Endometrial microvascular endothelial cells (primary cell): ENCODE results near the gene GAST. TPM values are rescaled to one million over a fixed set of nuclear protein-coding genes. Genes with fewer than 3 reads are reported as not detected.

Experiments
- in situ Hi-C: cut with HindIII; loops from 2 replicates; pipeline ENCODE4 v1.10.0; 2017; ENCODE audit warnings: low sequenced_read_pairs, low pct_unique_long_range_greater_than_20kb; ENCODE audit errors: inconsistent ontology term
- total RNA-seq: library from RNA; depleted of rRNA; stranded (reverse); fragments of >200 nt; gene quantifications from one replicate; pipeline ENCODE4 v1.2.3, GENCODE V29; 2015; ENCODE audit errors: inconsistent ontology term

Gene GAST
- total RNA-seq, 1 donor from 2014 or later: not detected

DNA sequence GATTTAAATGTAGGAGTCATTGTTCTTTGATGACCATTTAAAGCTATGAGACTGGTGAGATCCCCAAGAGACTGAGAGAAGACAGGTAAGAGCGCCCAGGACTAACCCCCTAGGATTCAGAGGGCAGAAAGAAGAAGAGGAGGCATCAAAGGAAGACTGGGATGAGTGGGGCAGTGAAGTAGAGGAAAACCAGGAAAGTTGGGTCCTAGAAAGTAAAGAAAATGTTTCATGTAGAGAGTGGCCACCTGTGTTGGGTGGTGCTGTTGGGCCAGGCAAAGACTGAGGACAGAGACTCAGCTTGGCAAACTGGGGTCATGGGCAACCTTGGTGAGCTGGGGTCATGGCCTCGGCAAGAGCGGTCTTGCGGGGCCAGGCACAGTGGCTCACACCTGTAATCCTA lies 23.6 kb downstream of the GAST start:
- in situ Hi-C loops: no loop called here

DNA sequence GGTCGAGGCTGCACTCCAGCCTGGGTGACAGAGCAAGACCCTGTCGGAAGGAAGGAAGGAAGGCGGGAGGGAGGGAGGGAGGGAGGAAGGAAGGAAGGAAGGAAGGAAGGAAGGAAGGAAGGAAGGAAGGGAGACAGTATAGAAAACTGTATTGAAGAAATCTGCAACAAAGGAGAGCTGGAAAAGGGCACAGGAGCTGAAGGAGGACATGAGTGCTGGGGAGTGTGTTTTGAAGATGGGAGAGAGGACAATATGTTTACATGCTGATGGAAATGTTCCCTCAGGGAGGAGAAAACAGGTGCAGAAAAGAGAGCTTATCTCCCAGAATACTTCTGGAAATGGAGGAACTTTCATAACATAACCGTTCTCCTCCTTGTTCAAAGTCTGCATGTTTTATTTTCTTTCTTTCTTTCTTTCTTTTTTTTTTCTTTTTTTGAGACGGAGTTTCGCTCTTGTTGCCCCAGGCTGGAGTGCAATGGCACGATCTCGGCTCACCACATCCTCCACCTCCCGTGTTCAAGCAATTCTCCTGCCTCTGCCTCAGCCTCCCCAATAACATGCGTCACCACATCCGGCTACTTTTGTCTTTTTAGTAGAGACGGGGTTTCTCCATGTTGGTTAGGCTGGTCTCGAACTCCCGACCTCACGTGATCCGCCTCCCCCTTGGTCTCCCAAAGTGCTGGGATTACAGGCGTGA lies 25.0 kb downstream of the GAST start:
- in situ Hi-C loops: no loop called here

DNA sequence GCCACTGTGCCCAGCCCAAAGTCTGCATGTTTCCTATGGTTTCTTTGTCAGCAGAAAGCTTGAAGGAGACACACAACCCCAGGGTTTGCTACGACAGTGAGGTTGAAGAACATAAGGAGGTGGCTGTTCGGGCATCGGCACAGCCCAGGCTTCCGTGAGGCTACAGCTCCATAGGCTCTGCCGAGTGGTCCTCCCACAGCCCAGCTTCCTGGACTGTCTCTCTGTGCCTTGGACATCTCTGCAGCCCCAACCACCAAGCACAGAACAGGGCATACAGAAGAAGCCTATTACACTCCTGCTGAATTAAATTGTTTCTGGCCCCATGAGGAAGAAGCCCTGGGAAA lies 25.5 kb downstream of the GAST start:
- in situ Hi-C loops: no loop called here

DNA sequence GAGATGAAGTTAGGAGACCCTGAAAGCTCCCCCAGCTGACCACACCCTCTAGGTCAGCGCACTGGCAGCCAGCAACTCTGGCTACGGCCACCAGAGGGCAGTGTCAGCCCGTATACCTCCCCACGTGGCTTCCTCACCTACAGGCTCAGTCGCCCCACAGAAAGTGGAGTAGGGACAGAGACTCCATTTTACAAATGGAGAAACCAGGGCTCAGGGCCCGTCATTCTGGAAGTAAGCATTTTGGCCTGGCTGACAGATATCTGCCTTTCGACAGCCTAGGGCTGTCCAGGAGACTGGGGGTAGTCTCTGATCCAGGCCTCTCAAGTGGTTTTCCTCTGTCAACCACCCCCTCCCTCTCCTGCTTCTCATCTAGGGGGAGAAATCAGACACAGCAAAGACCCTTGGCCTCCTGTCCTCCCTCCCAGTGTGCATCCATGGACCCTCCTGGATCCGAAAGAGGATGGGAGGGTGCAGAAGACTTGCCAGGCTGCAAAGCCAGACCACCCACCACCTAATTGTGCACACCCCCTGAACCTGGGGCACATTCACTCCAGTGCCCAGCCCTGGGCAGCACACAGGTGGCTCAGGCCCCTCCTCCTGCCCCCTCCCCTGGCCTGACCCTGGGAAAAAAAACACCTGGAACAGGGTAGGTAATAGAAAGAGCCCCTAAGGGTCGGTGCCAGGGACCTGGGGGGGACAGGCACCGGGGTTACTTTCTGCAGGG lies 26.1 kb downstream of the GAST start:
- in situ Hi-C loops: no loop called here

DNA sequence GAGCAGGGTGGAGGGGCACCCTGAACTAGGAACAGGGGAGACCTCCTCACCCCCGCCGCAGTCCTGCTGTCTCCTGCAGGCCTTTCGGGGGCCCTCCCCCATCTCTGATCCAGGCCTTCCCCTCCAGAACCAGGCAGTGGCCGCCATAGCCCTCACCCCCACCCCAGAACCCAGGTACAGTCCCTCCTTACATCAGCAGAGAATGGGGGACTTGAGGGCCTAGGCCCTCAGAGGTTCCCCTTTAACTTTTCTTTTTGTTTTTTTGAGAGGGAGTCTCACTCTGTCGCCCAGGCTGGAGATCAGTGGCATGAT lies 26.6 kb downstream of the GAST start:
- in situ Hi-C loops: no loop called here

DNA sequence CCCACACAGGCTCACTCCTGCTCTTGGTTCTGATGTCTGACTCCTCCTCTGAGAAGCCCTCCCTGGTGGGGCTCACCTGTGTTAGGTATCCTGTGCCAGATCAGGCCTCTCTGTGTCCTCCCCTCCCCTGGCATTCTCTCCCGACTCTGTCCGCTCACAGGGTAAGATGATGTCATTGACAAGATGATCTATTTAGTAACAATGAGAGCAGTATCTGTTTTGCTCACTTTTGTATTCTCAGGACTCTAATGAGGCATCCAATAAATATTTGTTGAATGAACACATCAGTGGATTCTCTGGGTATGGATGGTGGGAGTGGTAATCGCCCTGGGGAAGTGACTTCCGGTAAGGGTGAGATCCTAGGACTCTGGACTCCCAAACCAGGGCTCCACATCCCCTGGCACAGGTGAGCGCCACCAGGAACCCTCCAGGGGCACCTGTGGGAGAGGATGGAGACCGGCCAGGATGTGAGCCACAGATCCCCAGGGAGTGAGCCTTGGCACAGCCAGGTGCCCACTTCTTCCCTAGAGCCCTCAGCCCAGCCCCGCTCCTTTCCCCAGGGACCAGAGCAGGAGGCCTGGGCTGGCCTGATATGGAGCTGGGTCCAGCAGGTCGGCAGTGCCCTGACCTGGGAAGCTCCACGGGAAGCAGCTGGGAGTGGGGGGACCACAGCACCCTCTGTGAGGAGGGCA lies 27.7 kb downstream of the GAST start:
- in situ Hi-C loops: no loop called here

DNA sequence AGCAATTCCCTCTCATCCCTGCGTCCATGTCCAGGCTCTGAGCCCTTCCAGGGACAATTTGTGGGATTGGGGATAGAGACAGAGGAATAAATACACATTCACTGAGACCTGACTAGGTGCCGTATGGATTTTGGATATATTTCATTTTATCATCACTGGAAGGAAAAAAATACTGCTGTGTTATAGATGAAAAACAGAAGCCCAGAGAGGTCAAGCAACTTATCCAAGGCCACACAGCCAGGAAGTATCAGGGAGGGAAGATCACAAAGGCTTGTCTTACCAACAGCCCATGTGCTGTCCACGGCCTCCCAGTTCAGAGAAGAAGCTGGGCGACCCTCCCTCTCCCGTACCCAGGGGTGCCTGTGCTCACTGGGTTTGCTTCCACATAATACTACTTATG lies 28.4 kb downstream of the GAST start:
- in situ Hi-C loops: no loop called here

DNA sequence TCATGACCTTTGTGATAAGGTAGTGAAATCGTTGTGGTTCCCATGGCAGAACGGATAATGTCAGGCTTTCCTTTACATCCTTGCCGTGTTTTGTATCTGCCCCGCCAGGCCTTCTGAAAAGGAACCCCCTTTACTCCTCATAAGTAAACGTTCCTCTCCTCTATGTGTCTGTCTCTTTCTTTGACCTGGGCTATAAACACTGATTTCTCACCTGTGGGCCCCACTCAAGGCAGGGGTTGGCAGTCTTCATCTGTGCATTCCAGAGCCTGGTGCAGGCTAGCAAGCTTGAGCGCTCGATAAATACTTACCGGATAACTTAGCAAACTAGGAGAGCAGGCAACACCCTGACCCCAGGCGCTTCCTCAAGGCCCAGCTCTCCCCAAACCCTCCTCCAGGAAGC lies 29.6 kb downstream of the GAST start:
- in situ Hi-C loops: no loop called here

DNA sequence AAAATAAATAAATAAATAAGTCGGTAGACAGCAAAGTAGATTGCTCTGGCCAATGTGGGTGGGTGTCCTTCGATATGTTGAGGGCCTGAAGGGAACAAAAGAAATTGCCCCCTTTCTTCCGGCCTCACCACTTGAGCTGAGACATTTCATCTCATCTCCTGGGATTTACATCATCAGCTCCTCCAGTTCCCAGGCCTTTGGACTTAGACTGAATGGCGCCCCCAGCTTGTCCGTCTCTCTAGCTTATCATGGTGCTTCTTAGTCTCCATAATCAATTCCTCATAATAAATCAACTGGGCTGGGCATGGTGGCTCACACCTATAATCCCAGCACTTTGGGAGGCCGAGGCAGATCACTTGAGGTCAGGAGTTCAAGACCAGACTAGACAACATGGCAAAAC lies 36.1 kb downstream of the GAST start:
- in situ Hi-C loops: no loop called here

DNA sequence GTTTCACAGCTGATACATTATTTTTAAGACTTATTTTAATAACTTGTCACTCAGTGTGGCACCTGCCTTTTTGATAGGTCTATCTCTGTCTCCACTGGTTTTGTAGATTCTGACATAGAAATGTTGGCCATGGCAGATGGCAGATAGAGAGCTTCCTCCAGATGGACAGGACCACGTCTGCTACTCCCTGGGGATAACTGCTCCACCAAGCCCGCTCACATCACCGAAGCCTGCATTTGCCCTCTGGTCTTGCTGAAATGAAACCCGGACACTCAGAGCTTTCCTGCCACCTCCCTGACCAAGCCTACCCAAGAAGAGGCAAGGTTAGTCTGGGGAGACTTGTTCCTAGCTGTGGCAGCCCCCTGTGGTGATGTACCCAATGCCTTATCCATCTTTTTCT lies 38.7 kb downstream of the GAST start:
- in situ Hi-C loops: no loop called here

DNA sequence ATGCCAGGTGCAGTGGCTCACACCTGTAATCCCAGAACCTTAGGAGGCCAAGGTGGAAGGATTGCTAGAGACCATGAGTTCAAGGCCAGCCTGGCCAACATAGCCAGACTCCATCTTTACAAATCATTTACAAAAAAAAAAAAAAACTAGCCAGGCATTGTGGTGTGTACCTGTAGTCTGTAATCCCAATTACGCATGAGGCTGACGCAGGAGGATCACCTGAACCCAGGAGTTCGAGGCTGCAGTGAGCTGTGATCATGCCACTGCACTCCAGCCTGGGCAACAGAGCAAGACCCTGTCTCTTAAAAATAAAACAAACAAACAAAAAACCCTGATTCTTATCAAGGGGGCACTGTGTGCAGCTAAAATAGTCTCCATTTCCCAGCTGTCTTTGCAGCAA lies 39.2 kb downstream of the GAST start:
- in situ Hi-C loops: no loop called here

DNA sequence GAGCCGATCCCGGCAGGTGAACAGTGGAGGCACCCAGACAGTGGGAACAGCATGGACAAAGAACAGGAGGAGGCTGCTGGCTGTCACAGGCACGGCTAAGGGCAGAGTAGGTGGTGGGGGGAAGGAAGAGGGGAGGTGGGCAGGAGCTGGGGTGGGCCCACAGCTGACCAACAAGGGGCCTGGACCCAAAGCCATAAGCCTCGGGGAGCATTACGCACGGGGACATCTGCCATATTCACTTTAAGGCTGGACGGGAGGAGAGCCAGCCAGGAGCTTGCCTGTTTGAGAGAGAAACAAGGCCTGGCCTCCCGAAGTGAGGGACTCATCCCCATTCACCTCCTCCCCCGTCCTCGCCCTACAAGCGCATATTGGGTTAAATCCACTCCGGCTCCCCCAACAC lies 41.9 kb downstream of the GAST start:
- in situ Hi-C loops: no loop called here

DNA sequence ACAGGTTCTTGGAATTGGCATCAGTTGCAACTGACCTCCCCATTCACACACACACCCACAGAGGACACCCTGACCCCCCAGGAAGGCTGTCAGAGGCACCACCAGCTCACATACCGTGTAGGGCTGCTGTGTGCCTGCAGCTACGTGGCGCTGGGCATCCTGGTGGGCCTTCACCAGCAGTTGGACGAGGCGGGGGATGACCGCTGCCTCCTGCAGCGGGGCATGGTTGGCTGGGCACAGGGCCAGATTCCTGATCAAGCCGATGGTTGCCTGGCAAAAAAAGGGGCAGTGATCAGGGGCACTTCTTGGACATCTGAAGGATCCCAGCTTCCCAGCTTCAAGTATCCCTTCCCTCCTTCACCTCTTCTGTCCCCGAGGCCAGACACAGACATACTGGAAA lies 46.5 kb downstream of the GAST start:
- in situ Hi-C loops: no loop called here

DNA sequence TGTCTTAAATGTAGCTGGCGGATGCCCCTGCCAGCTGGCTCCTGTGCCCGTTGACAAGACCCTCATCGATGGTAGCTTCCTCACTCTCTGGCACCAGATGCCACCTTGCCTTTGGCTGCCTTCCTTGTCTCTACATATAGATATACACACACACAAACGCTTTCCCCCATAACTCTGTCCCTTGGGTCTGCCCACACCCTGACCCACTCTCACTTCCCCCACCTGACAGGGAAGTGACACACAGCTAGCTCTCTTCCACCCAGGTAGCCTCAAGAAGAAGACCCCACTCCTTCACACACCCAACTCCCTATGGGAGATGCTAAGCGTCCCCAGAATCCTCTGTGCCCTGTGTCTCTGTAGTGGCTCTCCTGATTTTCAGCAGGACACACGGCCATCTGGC lies 48.7 kb downstream of the GAST start:
- in situ Hi-C loops: no loop called here

DNA sequence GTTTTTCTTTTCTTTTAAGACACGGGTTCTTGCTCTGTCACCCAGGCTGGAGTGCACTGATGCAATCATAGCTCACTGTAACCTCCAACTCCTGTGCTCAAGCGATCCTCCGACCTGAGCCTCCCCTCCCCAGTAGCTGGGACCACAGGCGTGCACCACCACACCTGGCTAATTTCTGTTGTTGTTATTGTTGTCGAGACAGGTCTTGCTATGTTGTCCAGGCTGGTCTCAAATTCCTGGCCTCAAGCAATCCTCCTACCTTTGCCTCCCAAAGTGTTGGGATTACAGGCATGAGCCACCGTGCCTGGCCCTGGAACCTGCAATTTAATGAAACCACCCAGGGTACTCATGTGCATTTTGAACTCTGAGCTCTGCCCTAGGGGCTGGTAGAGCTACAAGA lies 50.3 kb downstream of the GAST start:
- in situ Hi-C loops: no loop called here

DNA sequence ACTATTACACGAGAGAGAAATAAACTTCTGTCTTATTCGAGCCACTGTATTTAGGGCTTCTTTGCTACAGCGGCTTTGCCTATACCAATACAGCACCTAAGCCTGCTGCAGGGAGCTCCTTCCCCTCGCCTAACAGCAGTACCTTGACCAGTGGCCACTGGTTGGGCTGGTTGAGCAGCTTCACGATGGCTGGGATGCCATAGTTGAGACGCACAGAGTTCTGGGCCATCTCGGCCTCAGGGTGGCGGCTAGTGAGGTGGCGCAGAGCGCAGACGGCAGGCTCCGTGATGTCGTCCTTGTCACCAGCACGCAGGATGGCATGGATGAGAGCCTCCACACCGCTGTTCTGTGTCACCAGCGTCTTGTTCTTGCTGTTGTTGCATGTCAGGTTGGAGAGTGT lies 50.7 kb downstream of the GAST start:
- in situ Hi-C loops: no loop called here

DNA sequence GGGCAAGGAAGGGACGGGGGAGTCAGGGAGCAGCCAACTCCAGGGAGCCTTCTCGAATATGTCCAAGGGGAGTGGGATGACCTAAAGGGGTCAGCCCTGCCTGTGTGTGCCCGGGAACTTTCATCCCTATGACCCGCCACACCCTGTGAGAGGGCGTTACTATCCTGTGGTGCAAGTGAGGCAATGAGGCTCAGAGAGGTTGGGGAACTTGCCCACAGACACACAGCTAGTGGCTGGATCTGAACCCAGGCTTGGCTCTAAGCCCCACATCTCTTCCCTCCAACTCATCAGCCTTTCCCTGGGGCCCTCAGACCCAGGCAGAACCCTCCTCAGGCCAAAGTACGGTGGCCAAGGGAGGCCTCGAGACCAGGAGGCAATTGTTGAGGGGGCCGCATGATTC lies 51.2 kb downstream of the GAST start:
- in situ Hi-C loops: no loop called here
